ENCODE results near the gene POLR1C. TPM values are rescaled to one million over a fixed set of nuclear protein-coding genes. Genes with fewer than 3 reads are reported as not detected.
A peak's percentile ranks its signal among the peaks of the same experiment; 100 is the strongest.
"Not testable (repeated sequence)": the region's sequence is repeated elsewhere in the genome, so short reads cannot be mapped to it uniquely, and the experiment has no call there.

Gene POLR1C
- total RNA-seq, 1 donor from 2014 or later: 14.7 TPM

DNA sequence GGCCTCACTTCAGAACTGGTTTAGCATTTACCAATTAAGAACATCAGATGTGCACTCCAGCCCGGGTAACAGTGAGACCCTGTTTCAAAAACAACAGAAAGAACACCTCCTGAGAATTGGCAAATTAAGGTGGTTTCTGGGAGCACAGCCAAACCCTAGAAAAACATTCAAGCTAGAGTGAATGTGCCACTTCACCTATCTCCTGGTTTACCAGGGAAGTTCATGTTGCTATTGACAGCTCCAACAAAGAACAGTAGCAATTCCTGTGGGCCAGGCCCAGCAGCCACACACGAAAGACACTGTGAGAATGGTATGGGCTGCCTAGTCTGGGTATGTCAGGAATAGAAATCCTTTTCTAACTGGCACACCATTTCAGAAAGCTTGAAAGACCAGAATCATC lies 4.9 kb downstream of the POLR1C start:
- H3K36me3 ChIP-seq: peaks cover 78% of the 10 kb centered on the region
- intact Hi-C loops (cut with micrococcal nuclease): no loop called here
- no peak for DNase-seq
- H3K27me3 ChIP-seq (ENCODE audit: low read depth): no peaks in the 10 kb centered on the region
- TF ChIP-seq, protein P1, sequence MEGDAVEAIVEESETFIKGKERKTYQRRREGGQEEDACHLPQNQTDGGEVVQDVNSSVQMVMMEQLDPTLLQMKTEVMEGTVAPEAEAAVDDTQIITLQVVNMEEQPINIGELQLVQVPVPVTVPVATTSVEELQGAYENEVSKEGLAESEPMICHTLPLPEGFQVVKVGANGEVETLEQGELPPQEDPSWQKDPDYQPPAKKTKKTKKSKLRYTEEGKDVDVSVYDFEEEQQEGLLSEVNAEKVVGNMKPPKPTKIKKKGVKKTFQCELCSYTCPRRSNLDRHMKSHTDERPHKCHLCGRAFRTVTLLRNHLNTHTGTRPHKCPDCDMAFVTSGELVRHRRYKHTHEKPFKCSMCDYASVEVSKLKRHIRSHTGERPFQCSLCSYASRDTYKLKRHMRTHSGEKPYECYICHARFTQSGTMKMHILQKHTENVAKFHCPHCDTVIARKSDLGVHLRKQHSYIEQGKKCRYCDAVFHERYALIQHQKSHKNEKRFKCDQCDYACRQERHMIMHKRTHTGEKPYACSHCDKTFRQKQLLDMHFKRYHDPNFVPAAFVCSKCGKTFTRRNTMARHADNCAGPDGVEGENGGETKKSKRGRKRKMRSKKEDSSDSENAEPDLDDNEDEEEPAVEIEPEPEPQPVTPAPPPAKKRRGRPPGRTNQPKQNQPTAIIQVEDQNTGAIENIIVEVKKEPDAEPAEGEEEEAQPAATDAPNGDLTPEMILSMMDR (IDR thresholded peaks at IDR 0.05; ENCODE audit: borderline replicate concordance): no peak
- peaks cover 57% of the 10 kb centered on the region for H3K4me1 ChIP-seq
- no peak overlapping the region for H3K4me3 ChIP-seq
- peak overlapping the region; percentile 68 for H3K27ac ChIP-seq (replicated peaks)
- no peaks in the 10 kb centered on the region for H3K9me3 ChIP-seq (replicated peaks)

DNA sequence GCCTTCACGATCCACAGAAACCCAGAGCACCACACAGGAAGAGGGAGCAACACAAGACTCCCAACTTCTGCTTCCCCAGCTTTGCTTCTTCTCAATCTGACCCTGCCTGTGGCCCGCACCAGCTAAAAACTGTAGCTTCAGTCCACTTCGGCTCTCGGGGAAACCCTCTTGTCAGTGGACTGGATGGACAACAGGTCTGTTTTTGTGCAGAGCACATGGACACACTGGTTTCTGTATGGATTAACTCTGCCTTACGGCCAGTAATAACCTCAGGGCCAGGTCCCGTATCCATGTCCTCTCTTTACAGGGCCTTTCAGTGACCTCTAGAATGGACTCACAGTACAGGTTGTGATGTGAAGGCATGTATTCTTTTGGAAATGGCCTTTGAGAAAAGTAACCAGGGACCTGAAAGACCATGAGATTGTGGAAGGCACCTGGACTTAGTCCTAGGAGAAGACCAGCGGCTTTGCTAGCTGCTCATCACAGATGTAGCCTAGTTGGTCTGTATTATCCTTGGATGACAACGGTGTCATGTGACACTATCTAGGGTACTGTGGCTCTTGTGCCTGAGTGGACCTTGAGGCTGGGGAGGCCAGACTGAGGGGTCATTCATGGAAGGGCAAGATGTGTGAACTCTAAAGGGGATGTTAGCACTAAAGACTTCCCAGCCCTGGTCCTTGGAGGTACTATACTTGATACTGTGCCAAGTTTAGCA lies 5.8 kb downstream of the POLR1C start:
- TF ChIP-seq, protein P1 (IDR thresholded peaks at IDR 0.05; ENCODE audit: borderline replicate concordance): no peak
- Histone ChIP-seq H3K9me3 (replicated peaks) (no peaks in the 10 kb centered on the region), H3K4me1 (peaks cover 49% of the 10 kb centered on the region), H3K27me3 (ENCODE audit: low read depth) (no peaks in the 10 kb centered on the region), H3K36me3 (peaks cover 87% of the 10 kb centered on the region), H3K27ac (replicated peaks) (peak overlapping the region; percentile 68), H3K4me3 (no peak overlapping the region)
- DNase-seq: no peak
- intact Hi-C loops (cut with micrococcal nuclease): no loop called here

DNA sequence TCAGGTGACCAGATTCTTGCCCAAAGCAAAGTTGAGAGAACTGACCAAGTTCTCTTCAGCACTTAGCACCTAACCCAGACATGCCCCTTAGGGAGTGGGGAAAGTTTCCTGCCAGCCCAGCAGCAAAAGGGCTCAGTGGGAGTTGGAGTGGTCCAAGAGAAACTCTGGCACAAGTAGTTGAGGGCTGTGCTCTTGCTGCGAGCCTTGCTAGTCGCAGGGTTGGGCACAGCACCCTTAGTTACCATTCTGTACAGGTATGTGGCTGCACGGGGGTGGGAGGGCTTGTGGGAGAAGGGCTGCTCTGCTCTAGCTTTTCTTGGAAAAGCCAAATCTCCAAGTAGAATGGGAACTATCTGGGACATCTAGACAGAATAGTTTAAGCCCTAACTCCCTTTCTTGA lies 6.4 kb downstream of the POLR1C start:
- Histone ChIP-seq H3K4me1 (peaks cover 43% of the 10 kb centered on the region), H3K4me3 (no peak overlapping the region), H3K9me3 (replicated peaks) (no peaks in the 10 kb centered on the region), H3K36me3 (peaks cover 93% of the 10 kb centered on the region), H3K27ac (replicated peaks) (no peak overlapping the region), H3K27me3 (ENCODE audit: low read depth) (no peaks in the 10 kb centered on the region)
- TF ChIP-seq, protein P1 (IDR thresholded peaks at IDR 0.05; ENCODE audit: borderline replicate concordance): no peak
- intact Hi-C loops (cut with micrococcal nuclease): no loop called here
- DNase-seq: no peak

DNA sequence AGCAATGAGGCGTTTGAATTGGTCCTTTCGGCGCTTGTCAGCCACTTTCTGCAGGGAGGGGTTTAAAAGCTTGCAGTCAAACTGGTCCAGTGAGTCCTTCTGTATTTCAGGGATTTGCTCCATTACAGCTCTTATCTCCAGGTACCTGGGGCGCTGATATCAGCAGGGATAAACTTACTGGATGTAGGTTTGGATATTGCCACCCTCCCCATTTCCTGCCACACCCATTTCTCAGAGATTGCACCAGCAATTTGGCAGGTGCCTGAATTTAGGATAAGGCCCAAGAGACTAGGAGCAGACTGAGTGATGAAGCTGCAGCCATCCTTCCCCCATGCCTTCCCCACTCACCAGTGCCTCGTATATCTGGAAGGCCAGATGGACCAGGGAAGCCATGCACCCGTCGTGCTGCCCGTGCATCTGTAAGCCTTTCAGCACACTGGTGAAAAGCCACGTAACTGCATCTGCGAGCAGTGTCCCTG lies 7.6 kb downstream of the POLR1C start:
- Histone ChIP-seq H3K27ac (replicated peaks) (no peak overlapping the region), H3K27me3 (ENCODE audit: low read depth) (no peaks in the 10 kb centered on the region), H3K9me3 (replicated peaks) (no peaks in the 10 kb centered on the region), H3K36me3 (peaks cover 100% of the 10 kb centered on the region), H3K4me1 (peaks cover 33% of the 10 kb centered on the region), H3K4me3 (no peak overlapping the region)
- TF ChIP-seq, protein P1 (IDR thresholded peaks at IDR 0.05; ENCODE audit: borderline replicate concordance): no peak
- intact Hi-C loops (cut with micrococcal nuclease): no loop called here
- no peak for DNase-seq

DNA sequence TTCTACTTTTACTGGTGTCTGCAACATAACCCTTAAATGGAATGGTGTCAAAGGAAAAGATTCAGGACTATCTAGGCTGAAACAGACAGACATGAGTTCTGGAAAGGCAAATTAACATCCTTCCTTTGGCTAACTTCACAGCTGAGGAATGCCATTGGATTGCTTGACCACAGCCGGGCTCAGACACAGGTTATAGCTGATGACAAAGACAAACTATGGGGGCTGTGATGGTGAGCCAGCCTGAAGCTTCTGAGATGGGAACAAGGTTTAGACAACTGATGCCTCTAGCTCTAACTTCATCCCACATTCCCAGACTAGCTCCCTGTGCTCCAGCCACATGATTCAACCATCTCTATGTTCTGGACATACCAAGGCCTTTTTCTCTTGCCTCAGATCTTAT lies 15.3 kb downstream of the POLR1C start:
- intact Hi-C loops (cut with micrococcal nuclease): no loop called here
- Histone ChIP-seq H3K27me3 (ENCODE audit: low read depth) (no peaks in the 10 kb centered on the region), H3K4me1 (no peaks in the 10 kb centered on the region), H3K4me3 (no peak overlapping the region), H3K27ac (replicated peaks) (no peak overlapping the region), H3K36me3 (peaks cover 83% of the 10 kb centered on the region), H3K9me3 (replicated peaks) (no peaks in the 10 kb centered on the region)
- no peak for DNase-seq
- TF ChIP-seq, protein P1 (IDR thresholded peaks at IDR 0.05; ENCODE audit: borderline replicate concordance): no peak

DNA sequence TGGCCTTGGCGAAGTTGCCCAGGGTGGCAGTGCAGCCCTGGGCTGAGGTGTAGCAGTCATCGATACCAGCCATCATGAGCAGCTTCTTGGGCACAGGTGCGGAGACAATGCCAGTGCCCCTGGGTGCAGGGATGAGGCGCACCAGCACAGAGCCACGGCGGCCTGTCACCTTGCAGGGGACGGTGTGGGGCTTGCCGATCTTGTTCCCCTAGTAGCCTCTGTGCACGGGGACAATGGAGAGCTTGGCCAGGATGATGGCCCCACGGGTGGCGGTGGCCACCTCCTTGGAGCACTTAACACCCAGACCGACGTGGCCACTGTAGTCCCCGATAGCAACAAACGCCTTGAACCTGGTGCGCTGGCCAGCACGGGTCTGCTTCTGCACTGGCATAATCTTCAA lies 22.1 kb downstream of the POLR1C start:
- intact Hi-C loops (cut with micrococcal nuclease); DNase-seq; H3K9me3 ChIP-seq (replicated peaks); H3K27me3 ChIP-seq (ENCODE audit: low read depth); H3K4me3 ChIP-seq; H3K4me1 ChIP-seq; H3K27ac ChIP-seq (replicated peaks): not testable (repeated sequence)
- H3K36me3 ChIP-seq: peaks cover 72% of the 10 kb centered on the region

DNA sequence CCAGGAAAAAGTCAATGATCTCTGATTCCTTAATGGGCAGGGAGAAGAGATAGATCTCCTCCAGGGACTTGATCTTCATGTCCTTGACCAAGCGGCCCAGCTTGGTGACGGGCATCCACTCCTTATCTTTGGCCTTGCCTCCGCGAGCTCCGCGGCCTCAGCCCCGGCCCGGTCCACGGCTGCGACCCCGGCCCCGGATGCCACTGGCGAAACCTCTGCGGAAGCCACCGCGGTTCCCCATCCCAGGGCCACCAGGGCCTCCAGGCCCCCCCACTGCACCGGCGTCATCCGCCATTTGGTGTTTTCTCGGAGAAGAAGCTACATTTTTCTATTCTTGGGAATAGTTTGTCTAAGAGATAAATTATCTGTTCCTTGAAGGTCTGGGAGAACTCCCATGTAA lies 22.5 kb downstream of the POLR1C start:
- H3K9me3 ChIP-seq (replicated peaks); H3K4me1 ChIP-seq; H3K27ac ChIP-seq (replicated peaks); H3K27me3 ChIP-seq (ENCODE audit: low read depth); H3K4me3 ChIP-seq; DNase-seq; intact Hi-C loops (cut with micrococcal nuclease): not testable (repeated sequence)
- H3K36me3 ChIP-seq: peaks cover 76% of the 10 kb centered on the region

Data from left ventricle myocardium inferior (tissue), 1 donor.